Keratinocyte (primary cell): Measurements from ENCODE around the gene INO80D. TPM values are rescaled to one million over a fixed set of nuclear protein-coding genes. Genes with fewer than 3 reads are reported as not detected.

Experiments
- DNase-seq: peaks from one replicate; pipeline ENCODE4 v3.0.0-alpha.2; 2011; ENCODE audit warnings: low read depth, missing footprints, low spot score
- FAIRE-seq: peaks from 2 replicates; lab custom pipeline; 2011; peaks lifted over from hg19 to GRCh38; lab: Jason Lieb, UNC
- H2AFZ ChIP-seq: 2 replicates; pipeline ENCODE4 v1.6.0; 2012; ENCODE audit warnings: low read length, control low read depth, inconsistent platforms; ENCODE audit not compliant: control insufficient read depth
- H3K27ac ChIP-seq: 2 replicates; pipeline ENCODE4 v1.5.1; 2011; ENCODE audit warnings: low read length; ENCODE audit not compliant: control insufficient read depth, insufficient read depth
- H3K27me3 ChIP-seq: 3 replicates; pipeline ENCODE4 v1.6.0; 2011; ENCODE audit warnings: low read length; ENCODE audit not compliant: control insufficient read depth, insufficient read depth; ENCODE audit errors: extremely low read depth
- H3K36me3 ChIP-seq, 2 experiments: 2 replicates in 1 of 2; 3 replicates in 1 of 2; pipeline ENCODE4 v1.5.1; 2011; ENCODE audit warnings: low read length in 2 of 2, mild to moderate bottlenecking in 1 of 2; ENCODE audit not compliant: control insufficient read depth in 2 of 2, insufficient read depth in 2 of 2; ENCODE audit errors: extremely low read depth in 1 of 2
- H3K4me1 ChIP-seq: 3 replicates; pipeline ENCODE4 v1.5.1; 2011; ENCODE audit warnings: low read length; ENCODE audit not compliant: control insufficient read depth, insufficient read depth; ENCODE audit errors: extremely low read depth
- H3K4me2 ChIP-seq: 3 replicates; pipeline ENCODE4 v1.6.0; 2011; ENCODE audit warnings: low read depth, low read length; ENCODE audit not compliant: control insufficient read depth, insufficient read depth; ENCODE audit errors: extremely low read depth
- H3K4me3 ChIP-seq, 3 experiments: fragments of 200-600 bp in 1 of 3; sonication (generic) in 1 of 3; 2 replicates in 2 of 3; 3 replicates in 1 of 3; pipeline ENCODE4 v1.5.1; 2011 to 2016; ENCODE audit warnings: low read length in 3 of 3, mild to moderate bottlenecking in 3 of 3, control low read depth in 2 of 3, inconsistent platforms in 1 of 3, low read depth in 1 of 3, mixed read lengths in 1 of 3, mixed run types in 1 of 3, moderate library complexity in 1 of 3; ENCODE audit not compliant: control insufficient read depth in 2 of 3, insufficient read depth in 2 of 3; ENCODE audit errors: extremely low read depth in 1 of 3
- H3K79me2 ChIP-seq: 2 replicates; pipeline ENCODE4 v1.6.0; 2012; ENCODE audit warnings: low read length; ENCODE audit not compliant: control insufficient read depth, insufficient read depth
- H3K9ac ChIP-seq: 3 replicates; pipeline ENCODE4 v1.6.0; 2011; ENCODE audit warnings: low read length; ENCODE audit not compliant: control insufficient read depth, insufficient read depth; ENCODE audit errors: extremely low read depth
- H3K9me1 ChIP-seq: 3 replicates; pipeline ENCODE4 v1.6.0; 2011; ENCODE audit warnings: low read length; ENCODE audit not compliant: control insufficient read depth, insufficient read depth; ENCODE audit errors: extremely low read depth
- H3K9me3 ChIP-seq: 2 replicates; pipeline ENCODE4 v1.5.1; 2012; ENCODE audit warnings: low read depth, low read length; ENCODE audit not compliant: control insufficient read depth
- H4K20me1 ChIP-seq: 3 replicates; pipeline ENCODE4 v1.6.0; 2011; ENCODE audit warnings: low read length; ENCODE audit not compliant: control insufficient read depth, insufficient read depth; ENCODE audit errors: extremely low read depth
- EZH2 ChIP-seq: IDR thresholded peaks from one replicate; pipeline ENCODE4 v1.6.1; 2012; ENCODE audit warnings: inconsistent platforms, mild to moderate bottlenecking, low read length, moderate library complexity
- dilution Hi-C: fragments of 300-500 bp; cut with MboI; formaldehyde crosslinking; loops from one replicate; pipeline ENCODE4 v1.7.0; 2020; ENCODE audit warnings: low sequenced_read_pairs; ENCODE audit not compliant: extremely low pct_ligation_motif_present
- polyA plus RNA-seq, 5 experiments: library from polyadenylated mRNA; depleted of rRNA in 3 of 5; stranded (reverse) in 3 of 5; stranded (forward) in 1 of 5; unstranded in 1 of 5; fragments of >200 nt; gene quantifications; 1 replicate in 1 of 5; 2 replicates in 3 of 5; 3 replicates in 1 of 5; pipeline versions ENCODE4 v1.2.1 to v1.2.3, GENCODE V29; 2011 to 2012; ENCODE audit warnings: missing spikeins in 2 of 5, low read depth in 1 of 5, low replicate concordance in 1 of 5
- TF ChIP-seq, protein P1 (sequence below), 3 experiments: IDR thresholded peaks in 1 of 3; conservative IDR thresholded peaks in 1 of 3; optimal IDR thresholded peaks in 1 of 3; 2 replicates in 2 of 3; 3 replicates in 1 of 3; pipeline versions ENCODE3 to v1.5.1; 2011; ENCODE audit warnings: low read length in 3 of 3, mild to moderate bottlenecking in 3 of 3, moderate library complexity in 2 of 3, control low read depth in 1 of 3, inconsistent platforms in 1 of 3; ENCODE audit not compliant: insufficient read depth in 2 of 3; ENCODE audit errors: extremely low read depth in 1 of 3

Gene INO80D
- polyA plus RNA-seq, 1 donor (not counting 4 experiments of a cell fraction or from before 2014, with no cell fraction given): 4.1 TPM

DNA sequence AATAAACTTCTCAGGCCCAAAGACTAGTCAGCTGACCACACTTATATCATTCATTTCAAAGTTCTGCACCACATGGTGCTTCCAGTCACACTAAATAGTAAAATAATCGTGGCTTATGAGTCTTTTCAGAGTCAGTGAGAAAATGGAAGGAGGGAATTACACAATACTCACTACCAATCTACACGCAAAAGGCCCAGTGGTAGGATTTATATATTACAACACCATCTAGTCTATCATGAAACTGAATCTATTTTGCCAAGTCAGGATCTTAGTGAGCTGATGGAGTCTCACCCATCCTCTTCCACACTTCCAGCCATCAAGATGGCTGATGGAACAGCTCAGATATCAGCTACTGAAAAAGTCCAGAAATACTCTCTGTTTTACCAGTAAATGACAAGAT is 21.9 kb downstream of the INO80D start:
- no peaks in the 10 kb centered on the region for H3K9me1 ChIP-seq
- H3K79me2 ChIP-seq: peaks cover 39% of the 10 kb centered on the region
- peaks cover 6 to 9% of the 10 kb centered on the region in 2 experiments for H3K36me3 ChIP-seq
- no peaks in the 10 kb centered on the region for H3K27me3 ChIP-seq
- H3K4me3 ChIP-seq: no peak overlapping the region
- TF ChIP-seq, protein P1, sequence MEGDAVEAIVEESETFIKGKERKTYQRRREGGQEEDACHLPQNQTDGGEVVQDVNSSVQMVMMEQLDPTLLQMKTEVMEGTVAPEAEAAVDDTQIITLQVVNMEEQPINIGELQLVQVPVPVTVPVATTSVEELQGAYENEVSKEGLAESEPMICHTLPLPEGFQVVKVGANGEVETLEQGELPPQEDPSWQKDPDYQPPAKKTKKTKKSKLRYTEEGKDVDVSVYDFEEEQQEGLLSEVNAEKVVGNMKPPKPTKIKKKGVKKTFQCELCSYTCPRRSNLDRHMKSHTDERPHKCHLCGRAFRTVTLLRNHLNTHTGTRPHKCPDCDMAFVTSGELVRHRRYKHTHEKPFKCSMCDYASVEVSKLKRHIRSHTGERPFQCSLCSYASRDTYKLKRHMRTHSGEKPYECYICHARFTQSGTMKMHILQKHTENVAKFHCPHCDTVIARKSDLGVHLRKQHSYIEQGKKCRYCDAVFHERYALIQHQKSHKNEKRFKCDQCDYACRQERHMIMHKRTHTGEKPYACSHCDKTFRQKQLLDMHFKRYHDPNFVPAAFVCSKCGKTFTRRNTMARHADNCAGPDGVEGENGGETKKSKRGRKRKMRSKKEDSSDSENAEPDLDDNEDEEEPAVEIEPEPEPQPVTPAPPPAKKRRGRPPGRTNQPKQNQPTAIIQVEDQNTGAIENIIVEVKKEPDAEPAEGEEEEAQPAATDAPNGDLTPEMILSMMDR (optimal IDR thresholded peaks at IDR 0.05 in 1 of 3, IDR thresholded peaks at IDR 0.05 in 1 of 3, conservative IDR thresholded peaks at IDR 0.05 in 1 of 3; ENCODE audit: extremely low read depth in 1 of 3, insufficient read depth in 2 of 3, low read length in 3 of 3): no peak
- H2AFZ ChIP-seq: no peak overlapping the region
- no peak overlapping the region for H3K9ac ChIP-seq
- no peak overlapping the region for H3K27ac ChIP-seq
- H3K4me2 ChIP-seq: no peak overlapping the region
- no peaks in the 10 kb centered on the region for H3K4me1 ChIP-seq
- dilution Hi-C loops: no loop called here
- H3K9me3 ChIP-seq: no peaks in the 10 kb centered on the region
- DNase-seq (no peak), FAIRE-seq (no peak)
- H4K20me1 ChIP-seq: no peaks in the 10 kb centered on the region

DNA sequence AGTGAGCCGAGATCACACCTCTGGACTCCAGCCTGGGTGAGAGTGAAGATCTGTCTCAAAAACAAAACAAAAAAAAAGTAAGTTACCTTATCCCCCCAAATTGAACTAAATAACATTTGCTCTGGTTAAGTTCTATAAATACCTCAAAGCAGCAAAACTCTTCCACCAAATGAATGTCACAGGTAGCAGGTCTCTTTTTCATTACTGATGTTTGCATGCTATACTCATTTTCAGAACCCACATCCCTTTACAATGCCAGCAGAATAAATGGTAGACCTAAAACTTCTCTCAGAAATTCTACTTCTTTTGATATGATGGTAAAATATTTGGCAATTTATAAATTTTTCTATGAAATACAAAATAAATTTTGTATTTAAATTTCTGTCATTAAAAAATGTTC is 22.3 kb downstream of the INO80D start:
- Histone ChIP-seq H3K4me2 (no peak overlapping the region), H3K4me3 (no peak overlapping the region), H4K20me1 (no peaks in the 10 kb centered on the region), H2AFZ (no peak overlapping the region), H3K9me3 (no peaks in the 10 kb centered on the region), H3K27me3 (no peaks in the 10 kb centered on the region), H3K79me2 (peaks cover 36% of the 10 kb centered on the region), H3K9ac (no peak overlapping the region), H3K9me1 (no peaks in the 10 kb centered on the region), H3K27ac (no peak overlapping the region), H3K36me3 (peaks cover 6 to 9% of the 10 kb centered on the region in 2 experiments), H3K4me1 (no peaks in the 10 kb centered on the region)
- TF ChIP-seq, protein P1 (optimal IDR thresholded peaks at IDR 0.05 in 1 of 3, IDR thresholded peaks at IDR 0.05 in 1 of 3, conservative IDR thresholded peaks at IDR 0.05 in 1 of 3; ENCODE audit: extremely low read depth in 1 of 3, insufficient read depth in 2 of 3, low read length in 3 of 3): no peak
- TF ChIP-seq EZH2: no peak
- dilution Hi-C loops: no loop called here
- no peak for DNase-seq
- no peak for FAIRE-seq
